H1 (cell line): ENCODE results near the gene CRYBA4. TPM values are rescaled to one million over a fixed set of nuclear protein-coding genes. Genes with fewer than 3 reads are reported as not detected.

Experiments used
- ATF2 ChIP-seq: IDR thresholded peaks from 2 replicates; pipeline ENCODE4 v1.6.1; 2012; ENCODE audit warnings: low read length, inconsistent platforms
- BRCA1 ChIP-seq: IDR thresholded peaks from 2 replicates; pipeline ENCODE4 v1.6.1; 2012; ENCODE audit warnings: low read depth, low read length, improper control_type of control experiment
- CEBPB ChIP-seq: IDR thresholded peaks from 2 replicates; pipeline ENCODE4 v1.6.1; 2012; ENCODE audit warnings: low read depth, low read length
- CTCF ChIP-seq, 3 experiments: IDR thresholded peaks; 1 replicate in 2 of 3; 2 replicates in 1 of 3; pipeline versions ENCODE4 v1.5.1 to v1.6.1; 2011; ENCODE audit warnings: low read length in 3 of 3, mild to moderate bottlenecking in 3 of 3, inconsistent platforms in 2 of 3, low read depth in 1 of 3, moderate library complexity in 1 of 3; ENCODE audit not compliant: insufficient read depth in 1 of 3; ENCODE audit errors: control extremely low read depth in 1 of 3
- EGR1 ChIP-seq: IDR thresholded peaks from 2 replicates; pipeline ENCODE4 v1.6.1; 2011; ENCODE audit warnings: low read depth, low read length, borderline replicate concordance
- HDAC2 ChIP-seq, 2 experiments: fragments of 300-600 bp in 1 of 2; sonication (generic) in 1 of 2; IDR thresholded peaks; 2 replicates each; pipeline ENCODE4 v1.6.1; 2011 to 2012; ENCODE audit warnings: low read depth in 2 of 2, low read length in 2 of 2, mild to moderate bottlenecking in 2 of 2, moderate library complexity in 2 of 2, borderline replicate concordance in 1 of 2, inconsistent platforms in 1 of 2
- JUN ChIP-seq: IDR thresholded peaks from 2 replicates; pipeline ENCODE4 v1.6.1; 2011; ENCODE audit warnings: low read depth, mild to moderate bottlenecking, improper control_type of control experiment, low read length
- POU5F1 ChIP-seq: IDR thresholded peaks from 2 replicates; pipeline ENCODE4 v1.6.1; 2011; ENCODE audit warnings: low read depth, mild to moderate bottlenecking, low read length, moderate library complexity
- RAD21 ChIP-seq, 2 experiments: IDR thresholded peaks in 1 of 2; conservative IDR thresholded peaks in 1 of 2; 2 replicates each; pipeline ENCODE4 v1.6.1; 2011; ENCODE audit warnings: low read depth in 2 of 2, low read length in 2 of 2, improper control_type of control experiment in 1 of 2, inconsistent platforms in 1 of 2, mild to moderate bottlenecking in 1 of 2, moderate library complexity in 1 of 2
- RBBP5 ChIP-seq: IDR thresholded peaks from 2 replicates; pipeline ENCODE4 v1.7.1; 2012; ENCODE audit warnings: low read depth, mild to moderate bottlenecking, inconsistent platforms, low read length, moderate library complexity, borderline replicate concordance
- RNF2 ChIP-seq: fragments of 200-900, 300-1000 bp; sonication (generic); IDR thresholded peaks from 2 replicates; pipeline ENCODE4 v1.7.1; 2016; ENCODE audit warnings: borderline replicate concordance, low read depth, mild to moderate bottlenecking, antibody characterized with exemption, low read length; ENCODE audit not compliant: poor library complexity, severe bottlenecking; ENCODE audit errors: missing control alignments
- RXRA ChIP-seq: IDR thresholded peaks from 2 replicates; pipeline ENCODE4 v1.6.1; 2011; ENCODE audit warnings: low read depth, mild to moderate bottlenecking, low read length, moderate library complexity; ENCODE audit not compliant: insufficient read depth
- SAP30 ChIP-seq: fragments of 300-600 bp; sonication (generic); IDR thresholded peaks from 2 replicates; pipeline ENCODE4 v1.7.1; 2012; ENCODE audit warnings: low read length, moderate library complexity, mild to moderate bottlenecking, inconsistent platforms; ENCODE audit not compliant: insufficient read depth, insufficient replicate concordance
- SIRT6 ChIP-seq: IDR thresholded peaks from one replicate; pipeline ENCODE4 v1.7.1; 2012; ENCODE audit warnings: low read length, inconsistent platforms
- SP2 ChIP-seq: IDR thresholded peaks from 2 replicates; pipeline ENCODE4 v1.6.1; 2012; ENCODE audit warnings: mild to moderate bottlenecking, low read length, inconsistent platforms
- SUZ12 ChIP-seq: fragments of 200-600 bp; sonication (generic); IDR thresholded peaks from 2 replicates; pipeline ENCODE4 v1.6.1; 2012; ENCODE audit warnings: mild to moderate bottlenecking, inconsistent platforms, low read length, moderate library complexity, mixed read lengths
- USF2 ChIP-seq: IDR thresholded peaks from 2 replicates; pipeline ENCODE4 v1.6.1; 2011; ENCODE audit warnings: low read length, improper control_type of control experiment
- polyA plus RNA-seq, 7 experiments: library from polyadenylated mRNA; depleted of rRNA in 3 of 7; stranded (reverse) in 5 of 7; unstranded in 2 of 7; fragments of >200 nt in 5 of 7; fragments of 200-250 nt in 2 of 7; gene quantifications; 1 replicate in 5 of 7; 2 replicates in 1 of 7; 4 replicates in 1 of 7; pipeline versions ENCODE4 v1.2.1 to v1.2.3, GENCODE V29; 2011 to 2013; ENCODE audit warnings: missing spikeins in 2 of 7, mixed read lengths in 2 of 7
- total RNA-seq: library from RNA; stranded (reverse); fragmentation: NEBNext Ultra II Directional; extraction: Animal tissue kit (Norgen Biotek cat#: 25700); gene quantifications from 2 replicates; pipeline ENCODE4 v1.2.1, GENCODE V29; 2021

Gene CRYBA4
- total and polyA plus RNA-seq, 2 of the 8 experiments (the other 6 are each of a cell fraction or from before 2014, with no cell fraction given) = 0.67 to 3.1 TPM

GRCh38 chr22:26658671-26659478 is 37.1 kb downstream of the CRYBA4 start (continued):
- TF ChIP-seq JUN = peak; percentile 73
- TF ChIP-seq CEBPB = no peak
- TF ChIP-seq BRCA1 = no peak
- peak in 1 of 2 experiments; percentile 80; a peak in 1 of 4 replicates for TF ChIP-seq HDAC2 (IDR thresholded peaks at IDR 0.05; ENCODE audit: borderline replicate concordance in 1 of 2, low read depth in 2 of 2, low read length in 2 of 2)
- no peak for TF ChIP-seq SP2
- no peak for TF ChIP-seq POU5F1
- no peak for TF ChIP-seq SIRT6
- TF ChIP-seq RAD21 (IDR thresholded peaks at IDR 0.05 in 1 of 2, conservative IDR thresholded peaks at IDR 0.05 in 1 of 2; ENCODE audit: low read depth in 2 of 2, low read length in 2 of 2) = 0 out of 4 replicates have a peak, but pooled peaks of 1 of the 2 experiments have one; percentile 2
- no peak for TF ChIP-seq RNF2
- TF ChIP-seq USF2 = peak; percentile 74
- TF ChIP-seq SUZ12 = no peak
- no peak for TF ChIP-seq EGR1
- no peak for TF ChIP-seq CTCF (IDR thresholded peaks at IDR 0.05; ENCODE audit: control extremely low read depth in 1 of 3, insufficient read depth in 1 of 3, low read depth in 1 of 3, low read length in 3 of 3)
- no peak for TF ChIP-seq ATF2
- no peak for TF ChIP-seq RXRA
- no peak for TF ChIP-seq RBBP5
- TF ChIP-seq SAP30 = peak; percentile 33
